Activated T-helper 1 cell treated with Interleukin-2 at 50 U/mL for 16 hours (primary cell): ENCODE data around the gene CRY2.

ENCODE experiments used
- DNase-seq: peaks from one replicate; pipeline ENCODE4 v3.0.0-alpha.2; 2020; ENCODE audit warnings: low read depth

Gene CRY2

GRCh38 chr11:45930951-45931570 is 83.8 kb downstream of the CRY2 start:
- no peak for DNase-seq

- no peak for DNase-seq
Observed at GRCh38 chr11:45931739-45932138, 84.5 kb downstream of the CRY2 start.

GRCh38 chr11:45932217-45932616 is 84.9 kb downstream of the CRY2 start:
- DNase-seq = no peak
